HTERT RPE-1 (cell line): ENCODE data around the gene COA3.

Experiments
- in situ Hi-C: fragments of 300-500 bp; cut with MboI; formaldehyde crosslinking; loops from 4 replicates; pipeline ENCODE4 v1.14.3; 2020; ENCODE audit warnings: low sequenced_read_pairs

The COA3 gene

DNA sequence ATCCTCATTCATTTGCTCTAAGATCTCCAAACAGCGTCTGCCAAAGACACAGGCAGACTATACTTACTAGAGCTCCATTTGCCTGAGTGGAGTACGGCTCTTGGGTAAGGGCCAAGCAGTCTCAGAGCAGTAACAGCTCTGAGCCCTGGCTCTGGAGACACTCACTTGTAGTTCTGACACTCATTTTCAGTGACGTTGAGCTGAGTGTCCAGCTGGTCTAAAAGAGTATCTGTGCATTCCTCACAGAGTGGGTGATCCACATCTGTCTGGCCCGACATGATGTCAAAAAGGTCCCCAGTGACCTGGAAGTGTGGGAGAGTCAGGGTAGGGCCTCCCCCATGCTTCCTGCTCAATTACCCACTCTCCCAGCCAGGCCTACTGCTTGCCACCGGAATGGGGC, 19.9 kb upstream of the COA3 start:
- in situ Hi-C loops = no loop called here

DNA sequence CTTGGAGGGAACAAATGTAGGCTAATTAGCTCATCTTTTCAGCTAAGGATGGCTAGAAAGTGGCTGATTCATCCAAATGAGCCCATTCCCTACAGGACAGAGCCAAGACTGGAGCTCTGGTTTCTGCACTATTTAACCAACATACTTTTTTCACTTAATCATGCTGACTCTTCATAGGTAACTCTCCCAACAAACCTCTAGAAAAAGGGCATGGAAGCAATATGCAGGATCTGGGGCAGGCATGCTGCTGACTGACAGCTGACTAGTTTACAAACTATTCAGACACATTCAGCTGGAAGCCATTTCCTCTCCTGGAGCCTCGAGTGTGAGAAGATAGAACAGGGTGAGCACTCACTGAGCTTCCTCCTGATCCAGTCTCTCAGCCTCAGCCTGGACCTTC, 19.4 kb upstream of the COA3 start:
- in situ Hi-C loops = no loop called here

DNA sequence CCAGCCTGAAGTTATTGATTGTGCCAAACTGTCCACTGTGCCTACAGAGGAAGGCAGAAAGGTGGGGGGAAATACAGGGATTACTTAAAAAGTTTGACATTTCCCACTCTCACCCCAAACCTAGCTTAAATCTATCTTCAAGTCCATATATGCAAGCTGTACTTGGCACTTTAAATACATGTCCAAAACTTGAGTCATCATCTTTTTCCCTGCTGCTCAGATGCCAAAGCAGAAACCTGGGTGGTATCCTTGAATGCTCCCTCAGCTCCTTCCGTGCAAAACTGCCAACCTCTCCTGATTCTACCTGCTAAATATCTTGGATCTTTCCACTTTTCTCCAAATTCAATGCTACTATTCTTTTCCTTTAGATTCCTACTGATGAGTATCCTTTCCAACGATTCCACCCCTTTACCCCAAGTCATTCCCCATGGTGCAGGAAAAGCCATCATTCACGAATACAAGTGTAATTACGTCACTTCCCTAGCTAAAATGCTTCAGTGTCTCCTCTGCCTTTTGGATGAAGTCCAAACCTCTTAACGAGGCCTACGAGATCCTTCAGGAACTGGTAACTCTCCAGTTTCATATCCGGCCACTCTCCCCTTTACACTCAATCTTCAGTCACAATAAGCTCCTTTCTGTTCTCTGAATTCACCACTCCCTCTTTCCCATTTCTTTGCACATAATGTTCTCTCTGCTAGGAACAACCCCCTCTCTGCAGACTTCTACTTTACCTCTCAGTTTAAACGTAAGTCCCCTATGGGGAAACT, 16.3 kb upstream of the COA3 start:
- in situ Hi-C loops = no loop called here

- in situ Hi-C loops = no loop called here
Measured at GRCh38 chr17:42809250-42809649, 10.7 kb upstream of the COA3 start.

DNA sequence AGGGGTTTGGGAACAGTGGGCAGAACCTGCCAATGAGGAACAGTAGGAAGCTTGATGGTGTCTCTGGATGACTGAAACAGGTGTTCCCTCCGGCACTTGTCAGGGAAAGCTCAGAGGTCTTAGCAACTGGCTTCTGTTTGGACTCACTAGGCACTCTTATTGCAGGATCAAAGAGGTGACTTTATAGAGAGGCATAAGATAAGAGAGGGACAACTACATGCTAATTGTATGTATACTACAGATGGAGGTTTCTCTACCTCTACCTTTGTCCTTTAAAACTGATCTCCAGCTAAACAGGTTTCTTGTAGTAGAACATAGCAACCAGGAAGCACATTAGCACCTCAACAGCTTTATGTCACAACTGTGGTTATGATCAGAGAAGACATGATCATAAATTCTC, 7.7 kb upstream of the COA3 start:
- in situ Hi-C loops = no loop called here

DNA sequence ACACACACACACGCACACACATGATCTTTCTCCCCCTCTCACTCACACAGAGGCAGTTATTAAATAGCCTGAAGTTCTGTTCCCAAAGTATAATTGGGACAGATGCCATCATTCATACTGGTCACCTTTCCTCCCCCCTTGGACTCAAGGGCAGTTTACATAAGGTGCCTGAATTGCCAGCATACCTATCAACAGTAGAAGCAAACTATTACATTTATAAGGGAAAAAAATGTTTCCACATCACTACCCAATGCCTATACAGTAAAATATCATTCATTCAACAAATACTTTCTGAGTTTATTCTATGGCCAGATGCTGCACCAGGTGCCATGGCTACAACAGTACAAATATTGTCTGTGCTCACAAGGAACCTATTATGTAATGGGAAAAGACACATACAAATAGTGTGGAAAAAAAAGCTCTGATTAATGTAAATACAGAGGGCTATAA, 6.4 kb upstream of the COA3 start:
- in situ Hi-C loops = no loop called here

DNA sequence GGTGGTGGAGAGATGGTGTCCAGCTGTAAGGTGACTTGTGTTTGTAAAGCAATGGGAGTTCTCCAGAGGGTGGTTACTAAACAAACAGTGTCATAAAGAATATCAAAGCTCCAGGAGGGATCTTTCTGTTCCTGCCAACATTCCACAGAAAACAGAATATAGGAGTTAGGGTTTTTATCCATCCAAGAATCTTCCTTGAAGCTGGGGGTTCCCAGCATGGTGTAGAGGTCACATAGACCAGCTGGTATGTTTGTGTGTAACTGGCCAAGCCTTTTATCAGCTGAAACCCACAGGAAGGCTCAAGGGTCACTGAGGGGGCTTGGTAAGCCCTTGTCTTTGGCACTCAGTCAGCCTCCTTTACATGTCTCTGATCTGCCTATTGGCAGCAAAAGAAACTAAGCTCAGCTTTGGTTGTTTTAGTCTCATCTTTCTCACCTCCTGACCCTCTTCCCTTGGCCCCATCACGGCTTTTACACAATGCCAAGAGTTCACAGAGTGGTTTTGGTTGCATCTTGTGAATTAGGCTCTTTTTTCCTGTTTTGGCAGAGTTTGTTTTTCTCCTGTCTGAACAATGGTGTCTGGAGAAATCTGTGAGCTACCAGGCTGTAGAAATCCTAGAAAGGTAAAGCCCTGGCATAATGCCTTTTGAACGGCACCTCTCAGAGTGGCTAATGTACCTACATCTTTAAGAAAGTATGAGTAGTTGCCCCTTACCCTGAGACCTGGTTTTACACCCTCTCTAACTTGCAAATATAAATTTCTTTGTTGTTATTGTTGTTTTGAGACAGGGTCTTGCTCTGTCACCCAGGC, 4.8 kb upstream of the COA3 start:
- in situ Hi-C loops = no loop called here

- in situ Hi-C loops = no loop called here
Measured at GRCh38 chr17:42798011-42798382, 507 bp downstream of the COA3 start.

GRCh38 chr17:42797067-42798007, 1.2 kb downstream of the COA3 start:
- in situ Hi-C loops = no loop called here

GRCh38 chr17:42796066-42796758, 2.3 kb downstream of the COA3 start:
- in situ Hi-C loops = no loop called here

DNA sequence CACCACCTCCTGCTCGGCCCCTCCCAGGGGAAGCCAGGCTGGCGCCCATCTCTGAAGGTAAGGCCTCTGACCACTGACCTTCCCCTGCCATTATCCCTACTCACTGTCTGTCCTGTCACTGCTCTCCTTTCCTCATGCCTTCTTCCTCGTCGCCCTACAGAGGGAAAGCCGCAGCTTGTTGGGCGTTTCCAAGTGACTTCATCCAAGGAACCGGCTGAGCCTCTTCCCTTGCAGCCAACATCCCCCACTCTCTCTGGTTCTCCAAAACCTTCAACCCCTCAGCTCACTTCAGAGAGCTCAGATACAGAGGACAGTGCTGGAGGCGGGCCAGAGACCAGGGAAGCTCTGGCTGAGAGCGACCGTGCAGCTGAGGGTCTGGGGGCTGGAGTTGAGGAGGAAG, 3.0 kb downstream of the COA3 start:
- in situ Hi-C loops = no loop called here

- in situ Hi-C loops = no loop called here
Measured at GRCh38 chr17:42795061-42795460, 3.4 kb downstream of the COA3 start.

DNA sequence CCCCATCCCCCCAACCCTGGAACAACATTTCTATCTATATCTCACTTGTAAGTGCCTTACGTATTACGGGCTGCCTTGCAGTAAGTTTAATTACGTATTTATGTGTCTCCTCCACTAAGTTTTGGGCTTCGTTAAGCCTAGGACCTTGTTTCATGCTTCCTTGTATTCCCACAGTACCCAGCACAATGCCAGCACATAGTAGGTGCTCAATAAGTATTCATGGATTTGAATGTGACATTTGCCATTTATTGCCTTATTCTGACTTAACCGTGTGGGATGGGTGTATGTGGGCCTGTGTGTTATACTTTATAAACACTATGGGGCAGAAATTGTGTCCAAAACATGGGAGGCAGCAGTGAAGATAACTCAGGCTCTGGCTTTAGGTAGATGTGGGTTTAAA, 6.0 kb downstream of the COA3 start:
- in situ Hi-C loops = no loop called here

- in situ Hi-C loops = no loop called here
Measured at GRCh38 chr17:42791948-42792347, 6.6 kb downstream of the COA3 start.

GRCh38 chr17:42787266-42787665, 11.2 kb downstream of the COA3 start:
- in situ Hi-C loops = no loop called here

- in situ Hi-C loops = no loop called here
Measured at GRCh38 chr17:42784811-42785592, 13.5 kb downstream of the COA3 start.

DNA sequence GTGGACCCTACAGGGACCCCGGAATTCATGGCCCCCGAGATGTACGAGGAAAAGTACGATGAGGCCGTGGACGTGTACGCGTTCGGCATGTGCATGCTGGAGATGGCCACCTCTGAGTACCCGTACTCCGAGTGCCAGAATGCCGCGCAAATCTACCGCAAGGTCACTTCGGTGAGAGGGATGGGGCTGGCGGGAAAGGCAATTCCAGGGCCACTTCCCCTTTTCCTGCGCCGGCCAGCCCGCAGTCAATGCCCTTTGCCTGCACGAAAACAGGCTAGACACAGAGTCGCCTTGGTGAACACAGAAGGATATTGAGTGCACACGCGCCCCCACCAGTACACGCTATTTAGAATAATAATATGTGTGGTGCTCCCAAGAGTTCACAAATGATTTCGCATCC, 14.1 kb downstream of the COA3 start:
- in situ Hi-C loops = no loop called here

DNA sequence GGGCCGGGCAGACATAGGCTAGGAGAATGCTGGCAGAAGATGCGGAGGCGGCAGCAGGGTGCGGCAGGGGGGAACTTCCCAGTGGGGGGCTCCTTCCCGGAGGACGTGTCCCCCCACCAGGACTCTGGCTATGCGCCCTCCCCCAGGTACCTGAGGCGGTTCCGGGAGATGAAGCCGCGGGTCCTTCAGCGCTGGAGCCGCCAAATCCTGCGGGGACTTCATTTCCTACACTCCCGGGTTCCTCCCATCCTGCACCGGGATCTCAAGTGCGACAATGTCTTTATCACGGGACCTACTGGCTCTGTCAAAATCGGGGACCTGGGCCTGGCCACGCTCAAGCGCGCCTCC, 14.7 kb downstream of the COA3 start:
- in situ Hi-C loops = no loop called here

GRCh38 chr17:42783062-42783790, 15.3 kb downstream of the COA3 start:
- in situ Hi-C loops = no loop called here
